ENCODE measurements around the gene KIAA1614.

The KIAA1614 gene

GRCh38 chr1:180939711-180940103 is 27.0 kb downstream of the KIAA1614 start:
- DNase-seq (ENCODE audit: low read depth in 2 of 2, low spot score in 1 of 2) = no peak

- no peak for DNase-seq (ENCODE audit: low read depth in 2 of 2, low spot score in 1 of 2)
Observed at GRCh38 chr1:180940445-180940844, 27.7 kb downstream of the KIAA1614 start.

GRCh38 chr1:180941518-180942275 is 29.0 kb downstream of the KIAA1614 start:
- DNase-seq (ENCODE audit: low read depth in 2 of 2, low spot score in 1 of 2) = no peak

- no peak for DNase-seq (ENCODE audit: low read depth in 2 of 2, low spot score in 1 of 2)
Observed at GRCh38 chr1:180945151-180945550, 32.5 kb downstream of the KIAA1614 start.

GRCh38 chr1:180945551-180945950 is 32.9 kb downstream of the KIAA1614 start:
- no peak for DNase-seq (ENCODE audit: low read depth in 2 of 2, low spot score in 1 of 2)

GRCh38 chr1:180946056-180946455 is 33.4 kb downstream of the KIAA1614 start:
- DNase-seq (ENCODE audit: low read depth in 2 of 2, low spot score in 1 of 2) = no peak

- no peak for DNase-seq (ENCODE audit: low read depth in 2 of 2, low spot score in 1 of 2)
Observed at GRCh38 chr1:180946541-180947498, 34.1 kb downstream of the KIAA1614 start.

- no peak for DNase-seq (ENCODE audit: low read depth in 2 of 2, low spot score in 1 of 2)
Observed at GRCh38 chr1:180947499-180947885, 34.8 kb downstream of the KIAA1614 start.

- DNase-seq (ENCODE audit: low read depth in 2 of 2, low spot score in 1 of 2) = no peak
Observed at GRCh38 chr1:180947901-180948640, 35.4 kb downstream of the KIAA1614 start.

GRCh38 chr1:180948641-180949615 is 36.2 kb downstream of the KIAA1614 start:
- no peak for DNase-seq (ENCODE audit: low read depth in 2 of 2, low spot score in 1 of 2)

GRCh38 chr1:180949616-180950000 is 36.9 kb downstream of the KIAA1614 start:
- DNase-seq (ENCODE audit: low read depth in 2 of 2, low spot score in 1 of 2) = no peak

- DNase-seq (ENCODE audit: low read depth in 2 of 2, low spot score in 1 of 2) = no peak
Observed at GRCh38 chr1:180950321-180950720, 37.6 kb downstream of the KIAA1614 start.

GRCh38 chr1:180951186-180951745 is 38.6 kb downstream of the KIAA1614 start:
- DNase-seq (ENCODE audit: low read depth in 2 of 2, low spot score in 1 of 2) = no peak

- DNase-seq (ENCODE audit: low read depth in 2 of 2, low spot score in 1 of 2) = no peak
Observed at GRCh38 chr1:180951836-180952656, 39.3 kb downstream of the KIAA1614 start.

- DNase-seq (ENCODE audit: low read depth in 2 of 2, low spot score in 1 of 2) = no peak
Observed at GRCh38 chr1:180952657-180953013, 39.9 kb downstream of the KIAA1614 start.

- DNase-seq (ENCODE audit: low read depth in 2 of 2, low spot score in 1 of 2) = no peak
Observed at GRCh38 chr1:180953291-180954004, 40.8 kb downstream of the KIAA1614 start.

GRCh38 chr1:180954005-180954800 is 41.5 kb downstream of the KIAA1614 start:
- DNase-seq (ENCODE audit: low read depth in 2 of 2, low spot score in 1 of 2) = peak; percentile 18 to 39

GRCh38 chr1:180954801-180955165 is 42.1 kb downstream of the KIAA1614 start:
- no peak for DNase-seq (ENCODE audit: low read depth in 2 of 2, low spot score in 1 of 2)

Data from stimulated activated CD8-positive, alpha-beta memory T cell treated with anti-CD3 and anti-CD28 coated beads, Interleukin-4, amount 100 ng/mL, for 1 hour (primary cell).